ENCODE measurements around the gene TBC1D1. TPM values are rescaled to one million over a fixed set of nuclear protein-coding genes. Genes with fewer than 3 reads are reported as not detected.

The TBC1D1 gene
- total RNA-seq, 2 experiments from 2014 or later, result 40.7 to 46.5 TPM

GRCh38 chr4:38178392-38178995 lies 287.6 kb downstream of the TBC1D1 start:
- no peaks in the 10 kb centered on the region for H3K27me3 Mint-ChIP-seq
- intact Hi-C loops (cut with DNase I, micrococcal nuclease), result loop anchor here (2.0 to 5.0 kb wide), 5 partner anchors 46 to 679 kb away; partner anchors contain the start of genes TLR10 (in 1 of the 2) and TLR6 (in 1 of the 2)
- peaks cover 38% of the 10 kb centered on the region for H3K4me1 ChIP-seq (ENCODE audit: insufficient read depth, low read length)
- ATAC-seq (ENCODE audit: poor library complexity) (no peak), DNase-seq (no peak)
- H3K9me3 Mint-ChIP-seq, result no peaks in the 10 kb centered on the region
- no peaks in the 10 kb centered on the region for H3K27me3 ChIP-seq (ENCODE audit: control insufficient read depth in 1 of 2, insufficient read depth in 2 of 2, low read length in 2 of 2)
- H3K36me3 ChIP-seq (ENCODE audit: insufficient read depth, low read length), result no peaks in the 10 kb centered on the region
- CTCF ChIA-PET, result interaction anchor here (1.0 to 6.8 kb wide), 8 partner anchors 46 to 552 kb away, joined by 3 to 111 read pairs (median 6); no protein-coding TSS in a partner anchor
- POLR2A ChIA-PET, result interaction anchor here (1.9 to 2.1 kb wide), 3 partner anchors 46 to 505 kb away, joined by 4 to 12 read pairs (median 4); no protein-coding TSS in a partner anchor
- peaks cover 49% of the 10 kb centered on the region for H3K4me1 Mint-ChIP-seq (ENCODE audit: low read depth)
- no peak overlapping the region for H3K27ac ChIP-seq (ENCODE audit: low read depth in 1 of 2, low read length in 2 of 2)
- no peak overlapping the region for H3K27ac Mint-ChIP-seq
- H3K36me3 Mint-ChIP-seq (ENCODE audit: low read depth), result no peaks in the 10 kb centered on the region
- peaks cover 0 to 5% of the 10 kb centered on the region in 2 experiments for H3K9me3 ChIP-seq (ENCODE audit: control insufficient read depth in 1 of 2, insufficient read depth in 1 of 2, low read length in 2 of 2)
- no peak for TF ChIP-seq CTCF (IDR thresholded peaks at IDR 0.05)
- no peak overlapping the region for H3K4me3 Mint-ChIP-seq
- H3K4me3 ChIP-seq (ENCODE audit: low read length), result no peak overlapping the region

- no peak overlapping the region for H3K4me3 ChIP-seq (ENCODE audit: low read length)
- Mint-ChIP-seq H3K27ac (no peak overlapping the region), H3K4me1 (ENCODE audit: low read depth) (peaks cover 44% of the 10 kb centered on the region), H3K9me3 (no peaks in the 10 kb centered on the region), H3K27me3 (no peaks in the 10 kb centered on the region), H3K4me3 (no peak overlapping the region), H3K36me3 (ENCODE audit: low read depth) (no peaks in the 10 kb centered on the region)
- ChIA-PET POLR2A (interaction anchor here (0.6 to 1.9 kb wide), 9 partner anchors 47 to 603 kb away, joined by 3 to 5 read pairs (median 3); partner anchors contain the start of gene TLR10), CTCF (interaction anchor here (0.6 to 6.8 kb wide), 37 partner anchors 13 to 624 kb away, joined by 3 to 111 read pairs (median 4); partner anchors contain the start of genes TLR1 and TLR10)
- no peaks in the 10 kb centered on the region for H3K36me3 ChIP-seq (ENCODE audit: insufficient read depth, low read length)
- H3K4me1 ChIP-seq (ENCODE audit: insufficient read depth, low read length), result peaks cover 38% of the 10 kb centered on the region
- intact Hi-C loops (cut with DNase I, micrococcal nuclease), result loop anchor here (1.0 to 5.0 kb wide), 10 partner anchors 48 to 677 kb away; partner anchors contain the start of genes TLR10 (in 1 of the 2) and TLR6 (in 1 of the 2)
- peaks cover 0 to 5% of the 10 kb centered on the region in 2 experiments for H3K9me3 ChIP-seq (ENCODE audit: control insufficient read depth in 1 of 2, insufficient read depth in 1 of 2, low read length in 2 of 2)
- H3K27ac ChIP-seq (ENCODE audit: low read depth in 1 of 2, low read length in 2 of 2), result no peak overlapping the region
- DNase-seq (peak; percentile 55 to 85 (median 72)), ATAC-seq (ENCODE audit: poor library complexity) (peak; percentile 62)
- TF ChIP-seq CTCF (IDR thresholded peaks at IDR 0.05), result peak; percentile 99
- H3K27me3 ChIP-seq (ENCODE audit: control insufficient read depth in 1 of 2, insufficient read depth in 2 of 2, low read length in 2 of 2), result no peaks in the 10 kb centered on the region
These were observed 288.9 kb downstream of the TBC1D1 start for GRCh38 chr4:38179690-38180377.

GRCh38 chr4:38180456-38180855 lies 289.6 kb downstream of the TBC1D1 start:
- H3K36me3 Mint-ChIP-seq (ENCODE audit: low read depth), result no peaks in the 10 kb centered on the region
- H3K27ac ChIP-seq (ENCODE audit: low read depth in 1 of 2, low read length in 2 of 2), result no peak overlapping the region
- H3K27ac Mint-ChIP-seq, result no peak overlapping the region
- H3K9me3 ChIP-seq (ENCODE audit: control insufficient read depth in 1 of 2, insufficient read depth in 1 of 2, low read length in 2 of 2), result peaks cover 0 to 5% of the 10 kb centered on the region in 2 experiments
- ChIA-PET CTCF (interaction anchor here (0.8 to 6.8 kb wide), 12 partner anchors 25 to 602 kb away, joined by 3 to 111 read pairs (median 6); partner anchors contain the start of gene TLR10), POLR2A (interaction anchor here (1.4 to 1.9 kb wide), 3 partner anchors 488 to 602 kb away, joined by 3 to 4 read pairs (median 4); partner anchors contain the start of gene TLR10)
- H3K4me1 ChIP-seq (ENCODE audit: insufficient read depth, low read length), result peaks cover 38% of the 10 kb centered on the region
- peaks cover 38% of the 10 kb centered on the region for H3K4me1 Mint-ChIP-seq (ENCODE audit: low read depth)
- DNase-seq (no peak), ATAC-seq (ENCODE audit: poor library complexity) (no peak)
- no peaks in the 10 kb centered on the region for H3K27me3 Mint-ChIP-seq
- no peaks in the 10 kb centered on the region for H3K27me3 ChIP-seq (ENCODE audit: control insufficient read depth in 1 of 2, insufficient read depth in 2 of 2, low read length in 2 of 2)
- H3K9me3 Mint-ChIP-seq, result no peaks in the 10 kb centered on the region
- no peak overlapping the region for H3K4me3 Mint-ChIP-seq
- TF ChIP-seq CTCF (IDR thresholded peaks at IDR 0.05), result no peak
- no peak overlapping the region for H3K4me3 ChIP-seq (ENCODE audit: low read length)
- intact Hi-C loops (cut with DNase I, micrococcal nuclease), result loop anchor here in 1 of 2 experiments (2.0 kb wide), 1 partner anchor 140 kb away; no protein-coding TSS in a partner anchor
- H3K36me3 ChIP-seq (ENCODE audit: insufficient read depth, low read length), result no peaks in the 10 kb centered on the region

All from CD4-positive, alpha-beta T cell (primary cell).